ENCODE measurements around the gene CENPV. TPM values are rescaled to one million over a fixed set of nuclear protein-coding genes. Genes with fewer than 3 reads are reported as not detected.
A peak's percentile ranks its signal among the peaks of the same experiment; 100 is the strongest.

Gene CENPV
- total and polyA plus RNA-seq, 2 of the 13 experiments (the other 11 are each of a cell fraction or from before 2014, with no cell fraction given), result 193 to 292 TPM

DNA sequence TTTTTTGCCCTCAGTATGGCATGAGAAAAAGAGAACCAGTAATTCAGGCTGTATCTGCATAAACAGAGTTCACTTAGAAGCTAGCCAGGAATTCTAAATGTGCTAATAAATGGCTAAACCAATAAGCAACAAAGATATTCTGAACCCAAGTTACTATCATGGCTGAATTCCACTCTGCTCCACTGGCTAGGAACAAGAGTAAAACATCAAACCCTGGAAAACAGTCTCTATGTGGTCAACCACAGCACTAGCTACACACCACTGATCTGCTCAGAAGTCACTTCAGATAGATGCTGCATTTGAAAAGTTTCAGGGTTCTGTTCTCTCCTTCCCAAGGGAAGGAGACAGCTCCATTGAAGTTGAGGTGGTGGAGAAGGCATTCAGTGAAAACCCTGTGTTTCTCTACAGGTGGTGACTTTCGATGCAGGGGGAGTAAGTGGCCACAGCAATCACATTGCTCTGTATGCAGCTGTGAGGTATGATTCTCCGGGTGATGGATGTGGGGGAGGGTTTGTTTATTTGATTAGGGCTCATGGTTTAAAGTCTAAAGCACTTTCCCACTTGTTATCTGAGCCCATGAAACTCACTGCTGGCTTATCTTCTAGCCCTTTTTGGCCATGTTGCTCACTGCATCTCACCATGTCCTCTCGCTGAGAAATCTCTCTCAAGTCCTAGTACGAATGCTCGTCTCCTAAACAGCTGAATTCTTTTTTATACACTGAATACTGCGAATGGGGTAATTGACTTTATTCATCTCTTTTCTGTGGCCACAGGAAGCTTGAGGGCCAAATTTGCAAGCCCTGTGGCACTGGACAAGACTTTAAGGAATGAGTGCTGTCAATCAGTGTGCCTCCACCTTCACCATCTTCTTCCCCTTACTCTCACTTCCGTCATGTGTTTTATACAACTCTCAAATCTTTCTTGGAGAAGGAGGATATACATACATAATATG is 39.9 kb downstream of the CENPV start (continued):
- TF ChIP-seq, protein P1, sequence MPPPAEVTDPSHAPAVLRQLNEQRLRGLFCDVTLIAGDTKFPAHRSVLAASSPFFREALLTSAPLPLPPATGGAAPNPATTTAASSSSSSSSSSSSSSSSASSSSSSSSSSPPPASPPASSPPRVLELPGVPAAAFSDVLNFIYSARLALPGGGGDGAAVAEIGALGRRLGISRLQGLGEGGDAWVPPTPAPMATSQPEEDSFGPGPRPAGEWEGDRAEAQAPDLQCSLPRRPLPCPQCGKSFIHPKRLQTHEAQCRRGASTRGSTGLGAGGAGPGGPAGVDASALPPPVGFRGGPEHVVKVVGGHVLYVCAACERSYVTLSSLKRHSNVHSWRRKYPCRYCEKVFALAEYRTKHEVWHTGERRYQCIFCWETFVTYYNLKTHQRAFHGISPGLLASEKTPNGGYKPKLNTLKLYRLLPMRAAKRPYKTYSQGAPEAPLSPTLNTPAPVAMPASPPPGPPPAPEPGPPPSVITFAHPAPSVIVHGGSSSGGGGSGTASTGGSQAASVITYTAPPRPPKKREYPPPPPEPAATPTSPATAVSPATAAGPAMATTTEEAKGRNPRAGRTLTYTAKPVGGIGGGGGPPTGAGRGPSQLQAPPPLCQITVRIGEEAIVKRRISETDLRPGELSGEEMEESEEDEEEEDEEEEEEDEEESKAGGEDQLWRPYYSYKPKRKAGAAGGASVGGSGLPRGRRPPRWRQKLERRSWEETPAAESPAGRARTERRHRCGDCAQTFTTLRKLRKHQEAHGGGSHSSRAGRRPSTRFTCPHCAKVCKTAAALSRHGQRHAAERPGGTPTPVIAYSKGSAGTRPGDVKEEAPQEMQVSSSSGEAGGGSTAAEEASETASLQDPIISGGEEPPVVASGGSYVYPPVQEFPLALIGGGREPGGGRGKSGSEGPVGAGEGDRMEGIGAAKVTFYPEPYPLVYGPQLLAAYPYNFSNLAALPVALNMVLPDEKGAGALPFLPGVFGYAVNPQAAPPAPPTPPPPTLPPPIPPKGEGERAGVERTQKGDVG (CRISPR knock-in tag; IDR thresholded peaks at IDR 0.05; ENCODE audit: borderline replicate concordance), result no peak
- TF ChIP-seq IRF9 (CRISPR knock-in tag; IDR thresholded peaks at IDR 0.05; ENCODE audit: borderline replicate concordance) (no peak), GATAD2A (CRISPR knock-in tag; IDR thresholded peaks at IDR 0.05) (peak; percentile 80), GPBP1L1 (CRISPR knock-in tag; IDR thresholded peaks at IDR 0.05) (no peak), POLR2A (IDR thresholded peaks at IDR 0.05; ENCODE audit: insufficient read depth in 1 of 2, low read depth in 2 of 2, low read length in 2 of 2) (peak; percentile 44 to 55; a peak in 2 of 4 replicates), NFRKB (IDR thresholded peaks at IDR 0.05) (no peak), ZNF878 (CRISPR knock-in tag; IDR thresholded peaks at IDR 0.05) (peak; percentile 61; the same call in 1 of the 2 replicates), ZNF747 (CRISPR knock-in tag; IDR thresholded peaks at IDR 0.05; ENCODE audit: borderline replicate concordance) (no peak), ZNF382 (CRISPR knock-in tag; IDR thresholded peaks at IDR 0.05; ENCODE audit: borderline replicate concordance) (no peak), MTERF4 (CRISPR knock-in tag; IDR thresholded peaks at IDR 0.05) (no peak), ZNF431 (CRISPR knock-in tag; IDR thresholded peaks at IDR 0.05; ENCODE audit: borderline replicate concordance, low read depth) (no peak), TP53 (CRISPR knock-in tag; conservative IDR thresholded peaks at IDR 0.05) (no peak), ZSCAN21 (CRISPR knock-in tag; IDR thresholded peaks at IDR 0.05; ENCODE audit: borderline replicate concordance) (no peak), ZNF674 (CRISPR knock-in tag; IDR thresholded peaks at IDR 0.05; ENCODE audit: low read depth) (no peak), KMT2A (CRISPR knock-in tag; IDR thresholded peaks at IDR 0.05) (no peak)
- TF ChIP-seq, protein P2, sequence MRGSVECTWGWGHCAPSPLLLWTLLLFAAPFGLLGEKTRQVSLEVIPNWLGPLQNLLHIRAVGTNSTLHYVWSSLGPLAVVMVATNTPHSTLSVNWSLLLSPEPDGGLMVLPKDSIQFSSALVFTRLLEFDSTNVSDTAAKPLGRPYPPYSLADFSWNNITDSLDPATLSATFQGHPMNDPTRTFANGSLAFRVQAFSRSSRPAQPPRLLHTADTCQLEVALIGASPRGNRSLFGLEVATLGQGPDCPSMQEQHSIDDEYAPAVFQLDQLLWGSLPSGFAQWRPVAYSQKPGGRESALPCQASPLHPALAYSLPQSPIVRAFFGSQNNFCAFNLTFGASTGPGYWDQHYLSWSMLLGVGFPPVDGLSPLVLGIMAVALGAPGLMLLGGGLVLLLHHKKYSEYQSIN (CRISPR knock-in tag; IDR thresholded peaks at IDR 0.05; ENCODE audit: borderline replicate concordance), result no peak
- TF ChIP-seq, protein P3, sequence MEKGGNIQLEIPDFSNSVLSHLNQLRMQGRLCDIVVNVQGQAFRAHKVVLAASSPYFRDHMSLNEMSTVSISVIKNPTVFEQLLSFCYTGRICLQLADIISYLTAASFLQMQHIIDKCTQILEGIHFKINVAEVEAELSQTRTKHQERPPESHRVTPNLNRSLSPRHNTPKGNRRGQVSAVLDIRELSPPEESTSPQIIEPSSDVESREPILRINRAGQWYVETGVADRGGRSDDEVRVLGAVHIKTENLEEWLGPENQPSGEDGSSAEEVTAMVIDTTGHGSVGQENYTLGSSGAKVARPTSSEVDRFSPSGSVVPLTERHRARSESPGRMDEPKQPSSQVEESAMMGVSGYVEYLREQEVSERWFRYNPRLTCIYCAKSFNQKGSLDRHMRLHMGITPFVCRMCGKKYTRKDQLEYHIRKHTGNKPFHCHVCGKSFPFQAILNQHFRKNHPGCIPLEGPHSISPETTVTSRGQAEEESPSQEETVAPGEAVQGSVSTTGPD (CRISPR knock-in tag; IDR thresholded peaks at IDR 0.05), result no peak

Measured in HepG2 (cell line).